Coronary artery (tissue), 2 donors: ENCODE measurements around the gene CDC42EP2.

Source experiments
- DNase-seq: peaks from one replicate; pipeline ENCODE4 v3.0.0-alpha.2; 2017; ENCODE audit warnings: low spot score
- H3K27ac ChIP-seq, 2 donors: fragments of 200-600 bp; sonication (generic); one replicate each; pipeline ENCODE4 v1.5.1; 2016 to 2019
- H3K4me3 ChIP-seq: fragments of 200-600 bp; sonication (generic); 2 replicates; pipeline ENCODE4 v1.5.1; 2016; ENCODE audit warnings: mild to moderate bottlenecking, moderate library complexity
- CTCF ChIP-seq: fragments of 200-600 bp; sonication (generic); IDR thresholded peaks from one replicate; pipeline ENCODE4 v1.5.1; 2019; ENCODE audit warnings: antibody characterized with exemption

The CDC42EP2 gene

GRCh38 chr11:65317025-65317786 is 2.5 kb downstream of the CDC42EP2 start:
- DNase-seq, result no peak
- Histone ChIP-seq H3K4me3 (peak overlapping the region; percentile 95), H3K27ac (peak overlapping the region in 1 of 2 donors; percentile 93)
- no peak for TF ChIP-seq CTCF

GRCh38 chr11:65320386-65321075 is 5.9 kb downstream of the CDC42EP2 start:
- no peak for DNase-seq
- Histone ChIP-seq H3K4me3 (no peak overlapping the region), H3K27ac (peak overlapping the region in 1 of 2 donors; percentile 7)
- no peak for TF ChIP-seq CTCF

GRCh38 chr11:65321076-65321475 is 6.4 kb downstream of the CDC42EP2 start:
- Histone ChIP-seq H3K27ac (peak overlapping the region in 1 of 2 donors; percentile 7), H3K4me3 (no peak overlapping the region)
- no peak for TF ChIP-seq CTCF
- no peak for DNase-seq

GRCh38 chr11:65321828-65322485 is 7.3 kb downstream of the CDC42EP2 start:
- no peak for TF ChIP-seq CTCF
- H3K27ac ChIP-seq, result no peak overlapping the region
- no peak for DNase-seq
- H3K4me3 ChIP-seq, result no peak overlapping the region

GRCh38 chr11:65323813-65324212 is 9.1 kb downstream of the CDC42EP2 start:
- no peak overlapping the region for H3K27ac ChIP-seq
- TF ChIP-seq CTCF, result no peak
- no peak for DNase-seq
- no peak overlapping the region for H3K4me3 ChIP-seq

GRCh38 chr11:65325435-65325834 is 10.8 kb downstream of the CDC42EP2 start:
- Histone ChIP-seq H3K27ac (no peak overlapping the region), H3K4me3 (no peak overlapping the region)
- DNase-seq, result no peak
- TF ChIP-seq CTCF, result no peak
